A549 (cell line): Measurements from ENCODE around the gene TESK2. TPM values are rescaled to one million over a fixed set of nuclear protein-coding genes. Genes with fewer than 3 reads are reported as not detected.

Experiments
- ATAC-seq, 2 experiments: fragments of 200-7000 bp in 1 of 2; fragments of >200 bp in 1 of 2; cut with Nextera tagmentation in 1 of 2; cut with Tn5 transposase in 1 of 2; 3 replicates each; pipeline versions ENCODE4 v1.8.0 to v1.9.1; 2018 to 2020; ENCODE audit warnings: mild to moderate bottlenecking in 1 of 2, moderate library complexity in 1 of 2
- CTCF ChIA-PET: fragments of 300-600 bp; sonication (Branson Sonifier 250); formaldehyde crosslinking; extraction: SDS; loops from one replicate; lab custom pipeline; 2021; ENCODE audit warnings: antibody characterized with exemption, inconsistent platforms; lab: Yijun Ruan, JAX
- POLR2A ChIA-PET: fragments of 350-600 bp; formaldehyde crosslinking; extraction: SDS; loops from one replicate; lab custom pipeline; 2021; ENCODE audit warnings: antibody characterized with exemption, inconsistent platforms; lab: Yijun Ruan, JAX
- DNase-seq, 2 experiments: peaks; one replicate each; pipeline versions ENCODE4 v3.0.0 to v3.0.0-alpha.2; 2011 to 2016; ENCODE audit warnings: low read depth in 1 of 2, low spot score in 1 of 2
- FAIRE-seq: peaks from 2 replicates; lab custom pipeline; 2011; peaks lifted over from hg19 to GRCh38; lab: Jason Lieb, UNC
- H3K27ac ChIP-seq, 2 experiments: fragments of >200 bp; sonication (Bioruptor Twin); formaldehyde crosslinking; 3 replicates each; pipeline ENCODE4 v1.5.1; 2016 to 2017
- H3K4me1 ChIP-seq: fragments of >200 bp; sonication (Bioruptor Twin); formaldehyde crosslinking; 3 replicates; pipeline ENCODE4 v1.6.1; 2016
- H3K4me2 ChIP-seq: fragments of >200 bp; sonication (Bioruptor Twin); formaldehyde crosslinking; 3 replicates; pipeline ENCODE4 v1.6.1; 2016
- H3K4me3 ChIP-seq: fragments of >200 bp; sonication (Bioruptor Twin); formaldehyde crosslinking; 3 replicates; pipeline ENCODE4 v1.5.1; 2016
- H3K9me3 ChIP-seq: fragments of >200 bp; sonication (Bioruptor Twin); formaldehyde crosslinking; 3 replicates; pipeline ENCODE4 v1.6.1; 2016
- CBX2 ChIP-seq: fragments of 200-600 bp; sonication (generic); IDR thresholded peaks from 2 replicates; pipeline ENCODE4 v1.6.1; 2016; ENCODE audit warnings: low read depth, mild to moderate bottlenecking, borderline replicate concordance
- CEBPB ChIP-seq, 2 experiments: fragments of >200 bp in 1 of 2; sonication (Bioruptor Twin) in 1 of 2; formaldehyde crosslinking in 1 of 2; IDR thresholded peaks; 2 replicates each; pipeline ENCODE4 v1.6.1; 2012 to 2016
- CHD4 ChIP-seq: fragments of 200-600 bp; sonication (generic); IDR thresholded peaks from 2 replicates; pipeline ENCODE4 v1.6.1; 2016; ENCODE audit warnings: antibody characterized with exemption, mild to moderate bottlenecking, borderline replicate concordance
- EP300 ChIP-seq, 2 experiments: fragments of >200 bp; sonication (Bioruptor Twin); formaldehyde crosslinking; IDR thresholded peaks; 2 replicates in 1 of 2; 3 replicates in 1 of 2; pipeline ENCODE4 v1.6.1; 2016 to 2017
- FOSB ChIP-seq: fragments of 250-450 bp; sonication (Bioruptor Pico); IDR thresholded peaks from 2 replicates; pipeline ENCODE4 v1.5.0; 2020; ENCODE audit warnings: mild to moderate bottlenecking, moderate library complexity
- FOSL2 ChIP-seq, 2 experiments: fragments of 450-650 bp in 1 of 2; fragments of >200 bp in 1 of 2; sonication (Bioruptor Twin) in 1 of 2; formaldehyde crosslinking; IDR thresholded peaks; 2 replicates each; pipeline versions ENCODE4 v1.5.0 to v1.6.1; 2016 to 2020; ENCODE audit warnings: mild to moderate bottlenecking in 1 of 2, moderate library complexity in 1 of 2
- GATA3 ChIP-seq: IDR thresholded peaks from 2 replicates; pipeline ENCODE4 v1.6.1; 2012; ENCODE audit warnings: borderline replicate concordance
- HEYL ChIP-seq: fragments of 250-450 bp; sonication (Bioruptor Pico); IDR thresholded peaks from 2 replicates; pipeline ENCODE4 v1.8.0; 2021; ENCODE audit warnings: mild to moderate bottlenecking, moderate library complexity
- HOXB5 ChIP-seq: fragments of 250-450 bp; sonication (Bioruptor Pico); IDR thresholded peaks from 2 replicates; pipeline ENCODE4 v1.5.0; 2020; ENCODE audit warnings: mild to moderate bottlenecking, moderate library complexity
- JUNB ChIP-seq: fragments of >200 bp; sonication (Bioruptor Twin); formaldehyde crosslinking; IDR thresholded peaks from 2 replicates; pipeline ENCODE4 v1.6.1; 2016
- KDM5A ChIP-seq: fragments of 200-600 bp; sonication (generic); IDR thresholded peaks from 2 replicates; pipeline ENCODE4 v1.6.1; 2016; ENCODE audit warnings: antibody characterized with exemption, mild to moderate bottlenecking
- PHF8 ChIP-seq: fragments of 200-600 bp; sonication (generic); IDR thresholded peaks from 2 replicates; pipeline ENCODE4 v1.6.1; 2016; ENCODE audit warnings: low read depth, mild to moderate bottlenecking, antibody characterized with exemption, moderate library complexity, borderline replicate concordance
- SMC3 ChIP-seq: fragments of >200 bp; sonication (Bioruptor Twin); formaldehyde crosslinking; IDR thresholded peaks from 3 replicates; pipeline ENCODE4 v1.6.1; 2018; ENCODE audit warnings: inconsistent platforms
- ZC3H11A ChIP-seq: fragments of 450-650 bp; IDR thresholded peaks from 2 replicates; pipeline ENCODE4 v1.6.1; 2014; ENCODE audit warnings: antibody characterized with exemption, mild to moderate bottlenecking
- ZFP36 ChIP-seq: fragments of 450-650 bp; IDR thresholded peaks from 2 replicates; pipeline ENCODE4 v1.6.1; 2014; ENCODE audit warnings: borderline replicate concordance; ENCODE audit not compliant: partially characterized antibody
- WGBS: methylation state at CpG from one replicate; pipeline ENCODE4 v1.1.6; 2017; ENCODE audit errors: missing lambda C conversion rate; 5-methylcytosine and 5-hydroxymethylcytosine counted together
- polyA plus RNA-seq, 4 experiments: library from polyadenylated mRNA; depleted of rRNA in 3 of 4; stranded (reverse); fragments of >200 nt; fragmentation: RNase III in 1 of 4; extraction: RNeasy Plus Mini Kit Qiagen cat#74134 plus additional on column Dnase treatment in 1 of 4; gene quantifications; 2 replicates in 3 of 4; 3 replicates in 1 of 4; pipeline ENCODE4 v1.2.3, GENCODE V29; 2011 to 2017
- TF ChIP-seq, protein P1 (sequence below): fragments of >200 bp; sonication (Bioruptor Twin); formaldehyde crosslinking; IDR thresholded peaks from 3 replicates; pipeline ENCODE4 v1.5.1; 2016
- TF ChIP-seq, protein P2 (sequence below): fragments of 450-650 bp; IDR thresholded peaks from 2 replicates; pipeline ENCODE4 v1.6.1; 2014; ENCODE audit warnings: antibody characterized with exemption
- TF ChIP-seq, protein P3 (sequence below): IDR thresholded peaks from 2 replicates; pipeline ENCODE4 v1.6.1; 2012
- TF ChIP-seq, protein P4 (sequence below): fragments of >200 bp; sonication (Bioruptor Twin); formaldehyde crosslinking; IDR thresholded peaks from 2 replicates; pipeline ENCODE4 v1.6.1; 2016
- TF ChIP-seq, protein P5 (sequence below): fragments of 150-350 bp; IDR thresholded peaks from 2 replicates; pipeline ENCODE4 v1.6.1; 2014; ENCODE audit warnings: low read depth, mild to moderate bottlenecking, low read length

The TESK2 gene
- polyA plus RNA-seq, 2 of the 4 experiments (the other 2 are of a cell fraction) = 0.22 to 0.48 TPM

DNA sequence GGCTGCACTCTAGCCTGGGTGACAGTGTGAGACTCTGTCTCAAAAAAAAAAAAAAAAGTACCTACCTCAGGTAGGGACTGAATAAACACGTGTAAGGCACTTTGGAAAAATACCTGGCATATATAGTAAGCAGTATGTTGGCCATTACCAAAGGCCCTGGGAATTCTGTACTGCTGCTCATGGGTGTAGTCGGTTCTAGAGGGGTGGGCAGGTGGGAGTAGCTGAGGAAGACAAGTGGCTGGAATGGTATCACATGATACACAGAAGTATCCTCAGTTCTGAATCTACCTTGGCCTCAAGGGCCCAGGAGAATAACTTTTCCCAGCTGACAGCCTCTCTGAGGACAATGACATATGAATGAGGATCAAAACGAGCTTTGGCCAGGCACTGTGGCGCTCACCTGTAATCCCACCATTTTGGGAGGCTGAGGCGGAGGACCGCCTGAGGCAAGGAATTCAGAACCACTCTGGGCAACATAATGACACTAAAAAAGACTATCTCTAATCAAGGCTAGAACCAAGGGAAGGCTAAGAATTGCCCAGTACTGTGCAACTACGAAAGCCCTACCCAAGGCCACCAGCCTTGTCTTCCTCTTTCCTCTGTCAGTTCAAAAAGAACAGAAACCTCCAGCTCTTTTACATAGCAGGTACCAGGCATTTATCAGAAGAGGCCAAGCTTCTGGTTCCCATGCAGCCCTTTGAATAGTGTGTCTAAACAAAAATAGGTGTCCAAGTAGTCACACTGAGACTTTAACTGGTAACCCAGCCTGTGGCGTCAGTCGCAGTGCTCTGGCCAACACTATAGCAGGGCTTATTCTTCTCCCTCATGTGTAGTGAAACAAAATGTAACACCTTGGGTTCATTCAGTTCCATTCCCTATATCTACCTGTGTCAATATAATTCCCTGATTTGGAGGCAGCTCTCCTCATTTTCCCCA lies 19.3 kb upstream of the TESK2 start:
- 88% methylated on average over 9 of the region's 9 CpGs for WGBS
- no peak overlapping the region for H3K4me2 ChIP-seq
- FAIRE-seq (no peak), ATAC-seq (no peak), DNase-seq (no peak)
- POLR2A ChIA-PET = interaction anchor here (0.7 to 3.6 kb wide), 2 partner anchors 9 to 11 kb away, joined by 3 to 29 read pairs; partner anchors contain the start of gene PRDX1
- H3K27ac ChIP-seq = no peak overlapping the region
- TF ChIP-seq GATA3 = no peak
- TF ChIP-seq, protein P1, sequence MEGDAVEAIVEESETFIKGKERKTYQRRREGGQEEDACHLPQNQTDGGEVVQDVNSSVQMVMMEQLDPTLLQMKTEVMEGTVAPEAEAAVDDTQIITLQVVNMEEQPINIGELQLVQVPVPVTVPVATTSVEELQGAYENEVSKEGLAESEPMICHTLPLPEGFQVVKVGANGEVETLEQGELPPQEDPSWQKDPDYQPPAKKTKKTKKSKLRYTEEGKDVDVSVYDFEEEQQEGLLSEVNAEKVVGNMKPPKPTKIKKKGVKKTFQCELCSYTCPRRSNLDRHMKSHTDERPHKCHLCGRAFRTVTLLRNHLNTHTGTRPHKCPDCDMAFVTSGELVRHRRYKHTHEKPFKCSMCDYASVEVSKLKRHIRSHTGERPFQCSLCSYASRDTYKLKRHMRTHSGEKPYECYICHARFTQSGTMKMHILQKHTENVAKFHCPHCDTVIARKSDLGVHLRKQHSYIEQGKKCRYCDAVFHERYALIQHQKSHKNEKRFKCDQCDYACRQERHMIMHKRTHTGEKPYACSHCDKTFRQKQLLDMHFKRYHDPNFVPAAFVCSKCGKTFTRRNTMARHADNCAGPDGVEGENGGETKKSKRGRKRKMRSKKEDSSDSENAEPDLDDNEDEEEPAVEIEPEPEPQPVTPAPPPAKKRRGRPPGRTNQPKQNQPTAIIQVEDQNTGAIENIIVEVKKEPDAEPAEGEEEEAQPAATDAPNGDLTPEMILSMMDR = no peak
- TF ChIP-seq CEBPB (IDR thresholded peaks at IDR 0.05) = no peak
- TF ChIP-seq, protein P2, sequence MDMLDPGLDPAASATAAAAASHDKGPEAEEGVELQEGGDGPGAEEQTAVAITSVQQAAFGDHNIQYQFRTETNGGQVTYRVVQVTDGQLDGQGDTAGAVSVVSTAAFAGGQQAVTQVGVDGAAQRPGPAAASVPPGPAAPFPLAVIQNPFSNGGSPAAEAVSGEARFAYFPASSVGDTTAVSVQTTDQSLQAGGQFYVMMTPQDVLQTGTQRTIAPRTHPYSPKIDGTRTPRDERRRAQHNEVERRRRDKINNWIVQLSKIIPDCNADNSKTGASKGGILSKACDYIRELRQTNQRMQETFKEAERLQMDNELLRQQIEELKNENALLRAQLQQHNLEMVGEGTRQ = no peak
- TF ChIP-seq HEYL (CRISPR knock-in tag) = no peak
- no peak for TF ChIP-seq EP300 (IDR thresholded peaks at IDR 0.05)
- TF ChIP-seq, protein P3, sequence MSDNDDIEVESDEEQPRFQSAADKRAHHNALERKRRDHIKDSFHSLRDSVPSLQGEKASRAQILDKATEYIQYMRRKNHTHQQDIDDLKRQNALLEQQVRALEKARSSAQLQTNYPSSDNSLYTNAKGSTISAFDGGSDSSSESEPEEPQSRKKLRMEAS = no peak
- no peak for TF ChIP-seq PHF8
- TF ChIP-seq CBX2 = no peak
- TF ChIP-seq SMC3 = no peak
- no peak for TF ChIP-seq JUNB
- no peak for TF ChIP-seq HOXB5 (CRISPR knock-in tag)
- TF ChIP-seq ZC3H11A = no peak
- no peak for TF ChIP-seq KDM5A
- TF ChIP-seq, protein P4, sequence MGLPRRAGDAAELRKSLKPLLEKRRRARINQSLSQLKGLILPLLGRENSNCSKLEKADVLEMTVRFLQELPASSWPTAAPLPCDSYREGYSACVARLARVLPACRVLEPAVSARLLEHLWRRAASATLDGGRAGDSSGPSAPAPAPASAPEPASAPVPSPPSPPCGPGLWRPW = no peak
- TF ChIP-seq, protein P5, sequence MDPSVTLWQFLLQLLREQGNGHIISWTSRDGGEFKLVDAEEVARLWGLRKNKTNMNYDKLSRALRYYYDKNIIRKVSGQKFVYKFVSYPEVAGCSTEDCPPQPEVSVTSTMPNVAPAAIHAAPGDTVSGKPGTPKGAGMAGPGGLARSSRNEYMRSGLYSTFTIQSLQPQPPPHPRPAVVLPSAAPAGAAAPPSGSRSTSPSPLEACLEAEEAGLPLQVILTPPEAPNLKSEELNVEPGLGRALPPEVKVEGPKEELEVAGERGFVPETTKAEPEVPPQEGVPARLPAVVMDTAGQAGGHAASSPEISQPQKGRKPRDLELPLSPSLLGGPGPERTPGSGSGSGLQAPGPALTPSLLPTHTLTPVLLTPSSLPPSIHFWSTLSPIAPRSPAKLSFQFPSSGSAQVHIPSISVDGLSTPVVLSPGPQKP = no peak
- TF ChIP-seq FOSL2 (IDR thresholded peaks at IDR 0.05) = no peak
- no peak for TF ChIP-seq FOSL2 (CRISPR knock-in tag; IDR thresholded peaks at IDR 0.05)
- TF ChIP-seq ZFP36 = no peak
- no peak for TF ChIP-seq CHD4
- TF ChIP-seq FOSB = no peak
- TF ChIP-seq, all 56 proteins: peak for 0
- no peaks in the 10 kb centered on the region for H3K9me3 ChIP-seq
- H3K4me1 ChIP-seq = peaks cover 41% of the 10 kb centered on the region
- CTCF ChIA-PET = interaction anchor here (0.6 to 7.1 kb wide), 3 partner anchors 38 to 500 kb away, joined by 3 to 88 read pairs (median 3); no protein-coding TSS in a partner anchor
- H3K4me3 ChIP-seq = no peak overlapping the region
